Esophagus mucosa (tissue), 1 donor: ENCODE data around the gene XPOT. TPM values are rescaled to one million over a fixed set of nuclear protein-coding genes. Genes with fewer than 3 reads are reported as not detected.
"Not testable (repeated sequence)": the region's sequence is repeated elsewhere in the genome, so short reads cannot be mapped to it uniquely, and the experiment has no call there.

ENCODE experiments used
- ATAC-seq: fragments of 200-7000 bp; cut with Tn5 transposase; one replicate; pipeline ENCODE4 v1.9.1; 2020
- total RNA-seq: library from RNA; stranded (reverse); gene quantifications from one replicate; pipeline ENCODE4 v1.2.4, GENCODE V29; 2023
- donor health status: DM: yes; HTN: yes; CAD: no.

XPOT gene, protein sequence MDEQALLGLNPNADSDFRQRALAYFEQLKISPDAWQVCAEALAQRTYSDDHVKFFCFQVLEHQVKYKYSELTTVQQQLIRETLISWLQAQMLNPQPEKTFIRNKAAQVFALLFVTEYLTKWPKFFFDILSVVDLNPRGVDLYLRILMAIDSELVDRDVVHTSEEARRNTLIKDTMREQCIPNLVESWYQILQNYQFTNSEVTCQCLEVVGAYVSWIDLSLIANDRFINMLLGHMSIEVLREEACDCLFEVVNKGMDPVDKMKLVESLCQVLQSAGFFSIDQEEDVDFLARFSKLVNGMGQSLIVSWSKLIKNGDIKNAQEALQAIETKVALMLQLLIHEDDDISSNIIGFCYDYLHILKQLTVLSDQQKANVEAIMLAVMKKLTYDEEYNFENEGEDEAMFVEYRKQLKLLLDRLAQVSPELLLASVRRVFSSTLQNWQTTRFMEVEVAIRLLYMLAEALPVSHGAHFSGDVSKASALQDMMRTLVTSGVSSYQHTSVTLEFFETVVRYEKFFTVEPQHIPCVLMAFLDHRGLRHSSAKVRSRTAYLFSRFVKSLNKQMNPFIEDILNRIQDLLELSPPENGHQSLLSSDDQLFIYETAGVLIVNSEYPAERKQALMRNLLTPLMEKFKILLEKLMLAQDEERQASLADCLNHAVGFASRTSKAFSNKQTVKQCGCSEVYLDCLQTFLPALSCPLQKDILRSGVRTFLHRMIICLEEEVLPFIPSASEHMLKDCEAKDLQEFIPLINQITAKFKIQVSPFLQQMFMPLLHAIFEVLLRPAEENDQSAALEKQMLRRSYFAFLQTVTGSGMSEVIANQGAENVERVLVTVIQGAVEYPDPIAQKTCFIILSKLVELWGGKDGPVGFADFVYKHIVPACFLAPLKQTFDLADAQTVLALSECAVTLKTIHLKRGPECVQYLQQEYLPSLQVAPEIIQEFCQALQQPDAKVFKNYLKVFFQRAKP
- 63.3 TPM for total RNA-seq

DNA sequence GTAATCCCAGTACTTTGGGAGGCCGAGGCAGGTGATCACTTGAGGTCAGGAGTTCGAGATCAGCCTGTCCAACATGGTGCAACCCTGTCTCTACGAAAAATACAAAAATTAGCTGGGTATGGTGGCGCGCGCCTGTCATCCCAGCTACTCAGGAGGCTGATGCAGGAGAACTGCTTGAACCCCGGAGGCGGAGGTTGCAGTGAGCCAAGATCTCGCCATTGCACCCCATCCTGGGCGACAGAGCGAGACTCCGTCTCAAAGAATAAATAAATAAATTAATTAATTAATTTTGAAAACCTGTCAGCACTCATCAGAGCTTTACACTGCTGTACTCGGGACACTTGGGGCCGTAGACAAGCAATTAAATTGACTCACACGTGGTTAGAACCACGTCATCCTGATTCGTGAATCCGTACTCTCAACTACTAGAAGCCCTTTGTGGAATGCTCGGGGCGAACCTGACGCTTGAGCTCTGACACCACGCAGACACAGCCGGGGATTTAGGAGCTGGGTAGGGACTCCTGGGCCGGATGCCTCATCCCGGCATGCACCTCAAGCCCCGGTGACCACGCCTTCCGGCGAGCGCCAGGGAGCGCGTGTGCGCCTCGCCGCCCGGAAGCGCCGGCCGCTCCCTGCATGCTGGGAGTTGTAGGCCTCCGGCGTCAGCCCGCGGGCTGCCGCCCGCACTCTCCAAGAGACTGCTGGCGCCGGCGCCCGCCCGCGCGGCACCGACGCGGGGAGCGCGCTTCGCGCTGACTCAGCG lies at the start of gene XPOT:
XPOT (plus strand) TSS at position 686 of the 763 bp plus-strand sequence. CDS start 5,644 bp downstream, outside the sequence.
- ATAC-seq = peak; percentile 96

DNA sequence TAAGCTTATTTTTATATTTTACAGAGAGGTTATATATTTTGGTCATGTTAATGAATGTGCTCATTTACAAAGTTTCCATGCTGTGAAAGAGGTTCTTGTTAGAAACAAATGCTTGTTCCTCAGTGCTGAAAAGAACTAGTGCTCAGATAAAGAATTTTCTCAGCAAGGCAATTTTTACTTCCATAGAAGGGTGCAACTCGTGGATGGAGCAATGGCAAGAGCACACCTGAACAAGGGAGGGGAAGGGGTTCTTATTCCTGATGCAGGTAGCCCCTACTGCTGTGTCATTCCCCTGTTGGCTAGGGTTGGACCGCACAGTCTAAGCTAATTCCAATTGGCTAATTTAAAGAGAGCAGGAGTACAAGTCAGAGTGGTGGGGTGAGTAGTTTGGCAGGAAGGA lies 48.0 kb upstream of the XPOT start:
- ATAC-seq = not testable (repeated sequence)

DNA sequence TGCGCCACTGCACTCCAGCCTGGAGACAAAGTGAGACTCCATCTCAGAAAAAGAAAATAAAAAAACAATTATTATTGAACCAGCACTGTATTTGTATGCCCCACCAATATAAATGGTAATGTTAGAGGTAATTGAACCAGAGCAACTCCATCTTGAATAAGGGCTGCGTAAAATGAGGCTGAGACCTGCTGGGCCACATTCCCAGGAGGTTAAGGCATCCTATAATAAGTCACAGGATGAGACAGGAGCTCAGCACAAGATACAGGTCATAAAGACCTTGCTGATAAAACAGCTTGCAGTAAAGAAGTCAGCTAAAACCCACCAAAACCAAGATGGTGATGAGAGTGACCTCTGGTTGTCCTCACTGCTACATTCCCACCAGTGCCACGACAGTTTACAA lies 43.0 kb upstream of the XPOT start:
- not testable (repeated sequence) for ATAC-seq

DNA sequence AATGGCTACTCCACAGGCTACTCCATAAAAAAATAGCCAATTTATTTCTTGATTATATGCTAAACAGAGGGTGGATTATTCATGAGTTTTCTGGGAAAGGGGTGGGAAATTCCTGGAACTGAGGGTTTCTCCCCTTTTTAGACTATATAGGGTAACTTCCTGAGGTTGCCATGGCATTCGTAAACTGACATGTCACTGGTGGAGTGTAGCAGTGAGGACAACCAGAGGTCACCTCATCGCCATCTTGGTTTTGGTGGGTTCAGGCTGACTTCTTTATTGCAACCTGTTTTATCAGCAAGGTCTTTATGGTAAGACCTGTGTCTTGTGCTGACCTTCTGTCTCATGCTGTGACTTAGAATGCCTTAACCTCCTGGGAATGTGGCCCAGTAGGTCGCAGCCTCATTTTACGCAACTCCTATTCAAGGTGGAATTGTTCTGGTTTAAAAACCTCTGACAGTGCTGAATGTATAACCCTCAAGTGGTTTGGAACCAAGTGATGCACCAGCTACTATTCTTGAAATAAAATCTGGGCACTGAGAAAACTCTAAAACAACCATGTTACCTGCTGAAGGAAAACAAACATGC lies 41.4 kb upstream of the XPOT start:
- no peak for ATAC-seq

DNA sequence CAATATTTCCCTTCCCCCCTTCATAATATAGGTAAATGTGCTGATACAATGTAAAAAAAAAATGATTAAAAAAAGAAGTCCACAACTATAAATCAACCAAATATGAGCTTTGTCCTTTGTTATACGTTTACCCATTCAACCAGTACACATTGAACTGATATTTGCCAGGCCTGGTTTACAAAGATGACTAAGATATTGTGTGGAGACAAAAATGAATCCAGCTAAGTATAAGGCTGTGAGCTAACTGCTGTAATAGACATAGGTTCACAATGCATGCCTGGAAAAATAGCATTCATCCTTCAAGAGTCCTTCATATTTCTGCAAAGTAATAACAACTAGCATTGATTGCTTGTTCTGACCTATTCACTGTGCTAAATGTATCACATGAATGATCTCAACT lies 20.5 kb upstream of the XPOT start:
- no peak for ATAC-seq

DNA sequence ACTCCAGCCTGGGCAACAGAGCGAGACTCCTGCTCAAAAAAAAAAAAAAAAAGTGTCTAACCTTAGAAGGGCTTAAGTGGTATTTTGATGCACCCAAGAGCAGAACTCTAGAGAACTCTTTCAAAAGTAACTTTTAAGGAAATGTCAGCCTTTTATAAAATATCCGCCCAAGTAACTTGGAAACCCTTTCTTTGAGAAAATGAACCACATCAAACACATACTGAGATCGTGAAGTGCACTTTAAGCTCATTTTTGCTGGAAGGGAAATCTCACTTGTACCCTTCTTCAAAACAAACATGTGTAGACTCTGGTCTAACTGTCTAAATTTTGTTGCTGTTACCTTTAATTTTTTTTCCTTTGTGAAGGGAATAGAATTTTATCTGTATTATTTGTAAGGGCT lies 19.2 kb upstream of the XPOT start:
- ATAC-seq = no peak

DNA sequence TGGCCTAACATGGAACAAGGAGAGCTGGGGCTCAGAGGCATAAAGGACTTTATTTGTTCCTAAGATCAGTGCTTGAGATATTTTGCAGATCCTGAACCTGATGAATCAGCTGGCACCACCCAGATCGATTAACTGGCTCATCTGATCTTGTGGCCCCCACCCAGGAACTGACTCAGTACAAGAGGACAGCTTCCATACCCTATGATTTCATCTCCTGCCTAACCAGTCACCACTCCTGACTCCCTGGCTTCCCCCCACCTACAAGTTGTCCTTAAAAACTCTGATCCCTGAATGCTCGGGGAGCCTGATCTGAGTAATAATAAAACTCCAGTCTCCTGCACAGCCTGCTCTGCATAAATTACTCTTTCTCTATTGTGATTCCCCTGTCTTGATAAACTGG lies 18.7 kb upstream of the XPOT start:
- peak; percentile 87 for ATAC-seq

DNA sequence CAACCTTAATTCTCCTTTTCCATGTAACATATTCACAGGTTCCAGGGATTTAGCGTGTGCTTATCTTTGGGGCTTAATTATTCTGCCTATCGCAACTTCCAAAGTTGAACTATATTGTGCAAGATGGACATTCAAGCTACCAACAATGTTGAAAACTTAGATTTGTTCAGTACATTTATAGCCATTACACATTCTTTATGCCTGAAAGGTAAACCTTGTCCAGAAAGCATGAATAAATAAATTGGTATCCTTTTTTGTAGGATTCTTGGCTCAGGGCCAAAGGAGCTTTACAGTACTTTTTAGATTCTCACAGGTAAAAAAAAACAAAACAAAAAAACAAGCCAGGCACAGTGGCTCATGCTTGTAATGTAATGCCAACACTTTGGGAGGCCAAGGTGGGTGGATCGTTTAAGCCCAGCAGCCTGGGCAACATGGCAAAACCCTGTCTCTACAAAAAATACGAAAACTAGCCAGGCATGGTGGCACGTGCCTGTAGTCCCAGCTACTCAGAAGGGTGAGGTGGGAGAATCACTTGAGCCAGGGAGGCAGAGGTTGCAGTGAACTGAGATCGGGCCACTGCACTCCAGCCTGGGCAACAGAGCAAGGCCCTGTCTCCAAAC lies 16.9 kb upstream of the XPOT start:
- no peak for ATAC-seq

DNA sequence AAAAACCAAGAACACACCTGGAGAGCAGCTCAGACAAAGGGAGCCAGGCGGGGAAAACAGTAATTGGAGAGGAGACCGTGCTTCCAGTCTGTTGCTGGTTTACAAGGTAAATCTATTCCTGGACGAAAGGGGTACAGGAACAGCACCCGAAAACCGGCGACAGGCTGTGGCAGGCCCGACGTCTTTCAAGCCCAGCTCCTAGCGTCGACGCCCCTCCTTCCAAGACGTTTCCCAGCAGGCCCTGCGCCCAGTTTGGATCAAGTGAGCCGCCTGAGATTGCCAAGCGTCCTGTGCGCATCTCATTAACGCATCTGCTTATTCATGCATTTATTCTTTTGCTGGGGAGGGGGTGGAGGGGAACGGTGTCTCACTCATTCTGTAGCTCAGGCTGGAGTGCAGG lies 15.0 kb upstream of the XPOT start:
- ATAC-seq = peak; percentile 39

DNA sequence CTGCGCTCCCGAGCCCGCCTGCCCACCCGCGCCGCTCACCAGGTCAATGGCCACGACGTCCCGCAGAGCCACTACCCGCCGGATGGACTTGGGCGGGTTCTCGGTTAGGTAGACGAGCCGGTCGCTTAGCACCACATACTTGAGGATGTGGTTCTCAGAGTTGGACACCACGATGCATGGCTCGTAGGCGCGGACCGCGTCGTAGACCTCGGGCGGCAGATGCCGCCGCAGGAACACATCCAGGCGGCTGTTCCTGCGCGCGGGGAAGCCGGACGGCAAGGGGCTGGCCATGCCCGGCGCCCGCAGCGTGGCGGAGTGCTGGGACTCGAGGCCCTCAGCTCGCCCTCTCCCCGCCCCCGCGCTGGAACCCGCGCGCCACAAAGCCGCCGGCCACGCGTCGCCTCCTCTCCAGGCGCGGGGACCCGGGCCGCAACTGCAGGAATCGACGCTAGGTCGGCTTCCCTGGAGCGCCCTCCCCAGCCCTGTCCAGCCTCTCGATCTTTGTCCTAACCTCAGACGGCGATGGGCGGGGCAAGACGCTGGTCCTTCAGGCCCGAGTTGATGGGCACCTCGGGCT lies 13.8 kb upstream of the XPOT start, which contains the start of gene C12orf56:
C12orf56 (minus strand) TSS at position 484 of the 577 bp plus-strand sequence; CDS start at position 291, 193 bp downstream.
- peak; percentile 19 for ATAC-seq

DNA sequence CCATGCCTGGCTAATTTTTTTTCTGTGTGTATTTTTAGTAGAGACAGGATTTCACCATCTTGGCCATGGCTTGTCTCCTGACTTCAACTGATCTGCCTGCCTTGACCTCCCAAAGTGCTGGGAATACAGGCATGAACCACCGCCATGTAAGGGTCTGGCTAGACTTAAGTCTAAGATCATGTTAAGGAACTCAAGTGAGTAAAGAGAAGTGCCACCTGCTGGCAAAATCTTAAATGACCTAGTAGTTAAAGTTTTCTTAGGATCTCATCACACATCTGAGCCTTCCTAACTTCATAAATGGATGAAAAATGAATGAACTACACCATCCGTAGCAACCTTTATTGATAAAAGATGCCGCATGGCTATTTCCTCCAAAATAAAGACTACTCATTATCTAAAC lies 12.0 kb upstream of the XPOT start:
- no peak for ATAC-seq

DNA sequence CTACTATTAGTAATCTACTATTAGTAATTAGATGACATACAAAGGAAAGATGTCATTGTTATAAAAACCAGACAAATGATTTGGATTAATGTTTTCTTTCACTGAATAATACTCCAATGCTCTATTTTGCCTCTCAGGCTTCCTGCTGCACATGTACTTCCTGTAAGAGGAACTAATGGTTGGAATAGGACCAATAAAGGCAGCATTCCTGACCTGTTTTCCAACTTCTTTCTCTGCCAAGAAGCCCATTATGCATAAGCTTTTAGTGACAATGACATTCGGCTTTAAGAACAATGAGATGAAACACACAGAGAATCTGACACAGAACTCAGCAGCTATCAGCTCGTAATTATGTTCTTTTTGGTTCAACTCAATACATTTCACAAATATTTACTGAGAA lies 8.5 kb upstream of the XPOT start:
- peak; percentile 72 for ATAC-seq

DNA sequence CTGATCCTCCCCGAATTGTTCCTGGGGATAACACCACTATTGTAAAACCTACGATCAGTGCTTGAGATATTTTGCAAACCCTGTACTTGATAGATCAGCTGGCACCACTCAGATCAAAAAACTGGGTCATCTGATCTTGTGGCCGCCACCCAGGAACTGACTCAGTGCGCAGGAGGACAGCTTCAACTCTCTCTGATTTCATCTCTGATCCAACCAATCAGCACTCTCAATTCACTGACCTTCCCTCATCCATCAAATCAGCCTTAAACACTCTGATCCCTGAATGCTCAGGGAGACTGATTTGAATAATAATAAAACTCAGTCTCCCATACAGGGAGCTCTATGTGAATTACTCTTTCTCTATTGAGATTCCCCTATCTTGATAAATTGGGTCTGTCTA lies 4.2 kb upstream of the XPOT start:
- no peak for ATAC-seq

DNA sequence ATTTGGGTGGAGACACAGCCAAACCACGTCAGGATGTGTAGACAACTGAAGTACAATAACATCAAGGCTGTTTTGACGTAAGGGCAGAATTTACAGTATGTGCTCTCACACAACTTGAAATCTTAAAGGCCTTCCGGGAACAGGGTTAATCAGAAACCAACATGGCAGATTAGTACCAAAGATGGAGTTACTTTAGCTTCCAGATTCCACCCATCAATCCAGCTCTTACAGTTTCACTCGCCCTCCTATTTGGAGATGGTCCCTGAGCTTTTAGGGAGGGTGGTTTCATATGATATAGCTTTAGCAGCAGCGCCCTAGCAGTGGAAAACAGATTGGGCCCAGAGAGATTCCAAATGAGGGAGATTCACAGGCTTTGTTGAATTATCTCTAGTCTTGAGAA lies 2.0 kb upstream of the XPOT start:
- ATAC-seq = no peak

DNA sequence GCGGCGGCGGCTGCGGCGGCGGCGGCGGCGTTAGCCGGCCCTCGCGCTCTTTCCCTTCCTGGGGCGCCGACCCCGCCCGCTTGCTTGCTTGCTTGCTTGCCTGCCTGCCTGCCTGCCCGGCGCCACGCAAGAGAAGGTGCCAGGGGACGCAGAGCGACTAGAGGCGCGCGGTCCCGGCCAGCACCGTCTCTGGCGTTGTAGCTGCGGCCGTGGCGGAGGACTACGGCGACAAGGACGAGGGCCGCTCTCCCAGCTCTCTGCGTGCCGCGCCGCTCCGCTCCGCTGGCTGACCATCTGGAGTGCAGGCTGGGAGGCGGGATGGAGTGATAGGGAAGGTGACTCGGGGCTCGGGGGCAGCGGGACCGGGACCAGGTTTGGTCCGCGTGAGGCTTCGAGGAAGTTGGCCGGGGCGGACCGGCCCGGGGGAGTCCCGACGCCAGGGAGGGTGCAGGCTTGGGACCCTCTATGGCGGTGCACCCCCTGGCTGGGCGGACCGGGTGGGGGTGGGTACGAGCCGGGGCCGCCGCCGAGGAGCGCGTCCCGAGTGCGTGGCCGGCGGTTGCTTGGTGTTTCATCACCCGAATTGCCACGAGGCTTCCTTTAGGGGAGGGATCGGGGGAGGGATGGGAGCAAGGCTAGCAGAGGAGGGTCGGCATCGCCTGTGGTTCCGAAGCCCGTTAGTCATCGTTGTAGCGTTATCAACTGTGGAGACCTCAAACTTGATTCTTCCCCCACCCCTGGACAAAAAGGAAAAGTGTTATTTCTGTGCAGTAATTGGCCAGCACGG lies 471 bp downstream of the XPOT start:
- ATAC-seq = peak; percentile 62

DNA sequence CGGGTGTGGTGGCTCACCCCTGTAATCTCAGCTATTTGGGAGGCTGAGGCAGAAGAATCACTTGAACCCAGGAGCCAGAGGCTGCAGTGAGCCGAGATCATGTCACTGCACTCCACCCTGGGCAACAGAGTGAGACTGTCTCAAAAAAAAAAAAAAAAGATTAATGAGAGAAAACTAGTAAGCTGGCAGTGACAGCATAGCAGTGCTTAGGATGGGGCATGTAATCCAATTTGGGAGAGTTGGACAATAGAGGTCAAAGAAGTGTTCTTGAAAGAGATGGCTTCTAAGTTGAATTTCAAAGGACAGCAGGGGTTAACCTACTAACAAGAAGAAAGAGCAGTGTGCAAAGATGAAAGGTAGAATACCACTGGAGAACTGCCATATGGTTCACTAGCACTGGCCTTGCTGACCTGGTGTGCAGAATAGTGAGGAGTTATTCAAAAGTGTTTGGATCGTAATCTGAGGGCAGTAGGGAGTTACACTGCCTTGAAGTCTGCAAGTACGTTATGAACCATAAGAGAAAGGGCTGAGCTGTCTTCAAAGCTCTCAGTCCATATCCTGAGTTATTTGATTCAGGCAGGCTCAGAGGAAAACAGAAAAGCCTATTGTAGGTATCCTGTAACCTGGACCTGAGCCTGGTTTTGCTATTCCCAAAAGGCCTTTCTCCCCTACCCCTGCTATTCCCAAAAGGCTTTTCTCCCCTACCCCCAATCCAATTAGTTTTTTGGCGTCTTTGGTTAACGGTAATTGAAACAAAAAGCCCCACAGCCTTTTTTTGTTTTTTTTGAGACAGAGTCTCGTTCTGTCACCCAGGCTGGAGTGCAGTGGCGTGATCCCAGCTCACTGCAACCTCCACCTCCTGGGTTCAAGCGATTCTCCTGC lies 3.4 kb downstream of the XPOT start:
- ATAC-seq = no peak

DNA sequence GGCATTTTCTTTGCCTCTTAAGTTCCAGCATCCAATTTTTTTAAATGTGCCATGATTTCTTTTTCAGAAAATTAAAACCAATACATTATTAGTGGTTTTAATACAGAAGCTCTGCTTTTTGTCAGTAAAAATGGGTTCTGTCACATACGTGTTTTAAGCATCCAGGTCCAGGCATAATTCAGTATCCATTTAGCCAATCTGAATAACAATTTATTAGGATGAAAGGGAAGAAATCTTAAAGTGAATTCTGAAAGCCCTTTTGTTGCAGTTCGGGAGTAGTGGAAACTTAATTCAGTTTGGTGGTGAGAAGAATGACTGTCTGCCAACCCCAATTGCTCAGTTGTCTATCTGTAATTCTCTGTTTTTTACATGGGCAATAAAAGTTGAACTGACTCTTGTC lies 7.2 kb downstream of the XPOT start:
- ATAC-seq = no peak

DNA sequence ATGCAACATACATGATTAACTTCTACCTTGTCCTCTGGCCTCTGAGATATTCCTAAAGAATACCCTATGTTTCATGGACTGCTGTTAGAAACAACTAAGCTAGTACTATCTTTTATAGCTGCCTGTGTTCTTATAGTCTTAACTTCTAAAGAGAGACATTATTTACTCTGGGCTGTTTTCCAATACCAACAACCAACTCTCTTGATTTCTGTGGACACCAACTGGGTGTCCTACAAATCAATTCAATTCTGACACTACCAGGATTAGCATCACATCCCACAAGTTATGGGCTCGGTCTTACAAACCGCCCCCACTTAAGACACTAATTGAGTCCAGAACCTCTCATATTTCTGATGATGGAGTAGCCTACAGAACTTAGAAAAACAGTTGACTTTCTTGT lies 8.3 kb downstream of the XPOT start:
- no peak for ATAC-seq

DNA sequence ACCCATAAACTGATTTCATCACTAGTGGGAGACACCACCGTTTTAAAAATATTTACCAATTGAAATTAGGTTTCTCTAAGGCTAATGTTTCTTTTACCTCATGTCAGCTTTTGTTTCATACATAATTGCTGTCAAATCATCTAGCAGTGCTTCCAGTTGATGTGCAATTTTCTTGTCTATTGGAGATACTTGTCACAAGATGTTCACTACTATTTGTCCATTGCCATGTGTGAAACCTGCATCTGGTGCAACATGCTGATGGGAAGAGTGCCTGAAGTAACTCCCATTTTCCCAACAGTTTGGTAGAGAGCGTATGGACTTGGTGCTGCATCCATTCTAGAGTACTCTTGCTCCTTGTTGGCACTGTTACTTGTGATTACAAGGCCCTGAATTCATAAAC lies 9.7 kb downstream of the XPOT start:
- ATAC-seq = no peak

DNA sequence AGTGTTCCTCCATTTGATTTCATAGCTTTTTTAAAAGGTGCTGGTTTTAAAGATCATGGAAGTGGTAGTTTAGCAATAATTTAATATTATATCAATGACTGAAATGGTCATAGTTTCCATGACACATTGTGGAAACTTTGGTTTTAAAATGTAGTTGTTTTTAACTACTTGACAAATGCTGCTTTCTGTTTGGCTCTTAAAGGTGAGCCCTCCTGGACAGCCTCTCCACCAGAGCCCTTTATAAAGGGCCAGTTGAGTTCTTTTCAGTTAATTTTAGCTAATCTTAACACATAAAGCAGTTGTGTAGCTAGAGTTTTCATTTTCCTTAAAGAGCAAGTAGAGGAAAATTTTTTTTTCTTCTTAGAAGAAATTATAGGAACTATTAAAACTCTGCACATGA lies 14.0 kb downstream of the XPOT start:
- ATAC-seq = no peak
